CD14-positive monocyte (primary cell): ENCODE data around the gene GPC6. TPM values are rescaled to one million over a fixed set of nuclear protein-coding genes. Genes with fewer than 3 reads are reported as not detected.

Experiments
- DNase-seq, 3 donors: peaks; one replicate each; pipeline ENCODE4 v3.0.0-alpha.2; 2011 to 2022
- H2AFZ ChIP-seq: 2 replicates; pipeline ENCODE4 v1.6.0; 2012; ENCODE audit warnings: mild to moderate bottlenecking, low read depth, low read length, inconsistent platforms; ENCODE audit not compliant: insufficient read depth, poor library complexity, severe bottlenecking
- H3K27ac ChIP-seq, 2 donors: 1 replicate in 1 of 2; 2 replicates in 1 of 2; pipeline ENCODE4 v1.5.1; 2012 to 2013; ENCODE audit warnings: low read length in 2 of 2, control low read depth in 1 of 2, inconsistent platforms in 1 of 2, low read depth in 1 of 2, mild to moderate bottlenecking in 1 of 2
- H3K27me3 ChIP-seq, 2 donors: one replicate each; pipeline versions ENCODE4 v1.6.0 to v1.6.1; 2011 to 2013; ENCODE audit warnings: low read length in 2 of 2; ENCODE audit not compliant: control insufficient read depth in 2 of 2, insufficient read depth in 2 of 2
- H3K36me3 ChIP-seq, 2 donors: replicated peaks in 1 of 2; 1 replicate in 1 of 2; 2 replicates in 1 of 2; pipeline versions ENCODE4 v1.5.1 to v1.6.1; 2012 to 2013; ENCODE audit warnings: low read length in 2 of 2, control low read depth in 1 of 2, inconsistent platforms in 1 of 2, mild to moderate bottlenecking in 1 of 2; ENCODE audit not compliant: insufficient read depth in 2 of 2, control insufficient read depth in 1 of 2
- H3K4me1 ChIP-seq, 2 donors: 1 replicate in 1 of 2; 2 replicates in 1 of 2; pipeline versions ENCODE4 v1.5.1 to v1.6.1; 2012 to 2013; ENCODE audit warnings: low read length in 2 of 2, control low read depth in 1 of 2, inconsistent platforms in 1 of 2, mild to moderate bottlenecking in 1 of 2, moderate library complexity in 1 of 2; ENCODE audit not compliant: insufficient read depth in 2 of 2, control insufficient read depth in 1 of 2
- H3K4me2 ChIP-seq: replicated peaks from 2 replicates; pipeline ENCODE3; 2012; ENCODE audit warnings: low read length, moderate library complexity, mild to moderate bottlenecking; ENCODE audit not compliant: poor library complexity, severe bottlenecking; ENCODE audit errors: extremely low read depth
- H3K4me3 ChIP-seq, 3 experiments: fragments of 200-600 bp in 1 of 3; sonication (generic) in 1 of 3; replicated peaks in 1 of 3; 1 replicate in 2 of 3; 2 replicates in 1 of 3; pipeline ENCODE4 v1.5.1; 2011 to 2013; ENCODE audit warnings: low read length in 3 of 3, mild to moderate bottlenecking in 3 of 3, control low read depth in 2 of 3, low read depth in 2 of 3, inconsistent platforms in 1 of 3, moderate library complexity in 1 of 3
- H3K79me2 ChIP-seq: 2 replicates; pipeline ENCODE4 v1.6.0; 2012; ENCODE audit warnings: mild to moderate bottlenecking, control low read depth, inconsistent platforms, low read length, moderate library complexity; ENCODE audit not compliant: insufficient read depth
- H3K9ac ChIP-seq: 2 replicates; pipeline ENCODE4 v1.6.0; 2017; ENCODE audit warnings: low read length, mild to moderate bottlenecking; ENCODE audit not compliant: insufficient read depth, poor library complexity, severe bottlenecking
- H3K9me3 ChIP-seq, 2 donors: replicated peaks in 1 of 2; 1 replicate in 1 of 2; 2 replicates in 1 of 2; pipeline versions ENCODE4 v1.5.1 to v1.6.1; 2012 to 2013; ENCODE audit warnings: low read length in 2 of 2, control low read depth in 1 of 2; ENCODE audit not compliant: control insufficient read depth in 1 of 2, insufficient read depth in 1 of 2
- H4K20me1 ChIP-seq: 2 replicates; pipeline ENCODE4 v1.6.0; 2012; ENCODE audit warnings: mild to moderate bottlenecking, low read length, control low read depth, moderate library complexity; ENCODE audit not compliant: insufficient read depth
- H3K27ac Mint-ChIP-seq, 7 donors: one replicate each; pipeline ENCODE4 v1.8.0; 2020; ENCODE audit warnings: mild to moderate bottlenecking in 7 of 7, mixed read lengths in 7 of 7, moderate library complexity in 6 of 7, inconsistent platforms in 2 of 7
- H3K27me3 Mint-ChIP-seq, 3 donors: one replicate each; pipeline ENCODE4 v1.8.0; 2021 to 2022; ENCODE audit warnings: low read depth in 3 of 3, mild to moderate bottlenecking in 3 of 3, mixed read lengths in 3 of 3, moderate library complexity in 3 of 3, inconsistent platforms in 1 of 3
- H3K36me3 Mint-ChIP-seq, 2 donors: one replicate each; pipeline ENCODE4 v1.8.0; 2020; ENCODE audit warnings: mixed read lengths in 2 of 2, inconsistent platforms in 1 of 2, mild to moderate bottlenecking in 1 of 2
- H3K4me1 Mint-ChIP-seq: one replicate; pipeline ENCODE4 v1.8.0; 2020; ENCODE audit warnings: mild to moderate bottlenecking, mixed read lengths
- H3K4me3 Mint-ChIP-seq, 2 donors: one replicate each; pipeline ENCODE4 v1.8.0; 2020; ENCODE audit warnings: mild to moderate bottlenecking in 2 of 2, mixed read lengths in 2 of 2, moderate library complexity in 1 of 2
- H3K9me3 Mint-ChIP-seq, 7 donors: one replicate each; pipeline ENCODE4 v1.8.0; 2020 to 2022; ENCODE audit warnings: mixed read lengths in 7 of 7, mild to moderate bottlenecking in 6 of 7, moderate library complexity in 6 of 7, inconsistent platforms in 2 of 7
- CTCF ChIP-seq: fragments of 200-600 bp; IDR thresholded peaks from one replicate; pipeline ENCODE4 v1.8.0; 2022; ENCODE audit warnings: antibody characterized with exemption, mild to moderate bottlenecking
- WGBS: methylation state at CpG from one replicate; pipeline ENCODE4 v1.1.5; 2013; ENCODE audit warnings: missing lambda C conversion rate; ENCODE audit not compliant: insufficient coverage; 5-methylcytosine and 5-hydroxymethylcytosine counted together
- intact Hi-C, 2 donors: fragments of 100-400 bp; cut with micrococcal nuclease; formaldehyde crosslinking; loops; one replicate each; pipeline versions ENCODE4 v1.15.0 to v1.15.1; 2023
- polyA plus RNA-seq, 3 donors: library from polyadenylated mRNA; depleted of rRNA in 1 of 3; unstranded in 2 of 3; stranded (reverse) in 1 of 3; fragments of 300-500 nt in 2 of 3; fragments of >200 nt in 1 of 3; fragmentation: Illumina TruSeq in 2 of 3; gene quantifications; 1 replicate in 2 of 3; 2 replicates in 1 of 3; pipeline ENCODE4 v1.2.3, GENCODE V29; 2012 to 2021

GPC6 gene
- polyA plus RNA-seq, 3 donors = not detected

DNA sequence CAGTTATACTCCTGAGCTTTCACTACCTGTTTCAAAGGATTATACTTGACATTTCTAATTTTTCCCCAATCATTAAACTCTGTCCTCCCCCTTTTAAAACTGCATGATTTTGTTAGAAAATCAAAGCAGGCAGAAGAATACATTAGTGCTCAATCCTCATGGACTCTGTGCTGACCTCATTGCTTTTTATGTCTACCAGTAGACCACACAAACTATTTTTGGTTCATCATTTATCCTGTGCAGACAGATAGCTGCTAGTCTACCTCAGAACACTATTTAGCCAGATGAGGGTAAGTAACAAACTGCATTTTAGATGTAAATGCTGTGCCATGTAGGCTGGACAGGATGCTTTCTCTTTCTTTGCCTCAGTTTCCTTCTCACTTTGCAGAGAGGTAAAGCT is 1016.9 kb downstream of the GPC6 start:
- H3K27ac ChIP-seq = no peak overlapping the region
- no peak overlapping the region for H3K4me2 ChIP-seq
- no peaks in the 10 kb centered on the region for H3K4me1 ChIP-seq
- H3K9me3 Mint-ChIP-seq = peaks cover 0 to 5% (median 0%) of the 10 kb centered on the region in 7 donors
- no peaks in the 10 kb centered on the region for H4K20me1 ChIP-seq
- H3K9me3 ChIP-seq = peaks cover 0 to 3% of the 10 kb centered on the region in 2 donors
- no peaks in the 10 kb centered on the region for H3K27me3 Mint-ChIP-seq
- no peaks in the 10 kb centered on the region for H3K27me3 ChIP-seq
- no peaks in the 10 kb centered on the region for H3K36me3 ChIP-seq
- TF ChIP-seq CTCF = no peak
- H3K36me3 Mint-ChIP-seq = no peaks in the 10 kb centered on the region
- no peak overlapping the region for H3K4me3 Mint-ChIP-seq
- no peak overlapping the region for H3K27ac Mint-ChIP-seq
- no peak overlapping the region for H3K4me3 ChIP-seq
- H3K79me2 ChIP-seq = no peaks in the 10 kb centered on the region
- no peak for DNase-seq
- H3K9ac ChIP-seq = no peak overlapping the region
- intact Hi-C loops = no loop called here
- H2AFZ ChIP-seq = no peak overlapping the region
- no peaks in the 10 kb centered on the region for H3K4me1 Mint-ChIP-seq

DNA sequence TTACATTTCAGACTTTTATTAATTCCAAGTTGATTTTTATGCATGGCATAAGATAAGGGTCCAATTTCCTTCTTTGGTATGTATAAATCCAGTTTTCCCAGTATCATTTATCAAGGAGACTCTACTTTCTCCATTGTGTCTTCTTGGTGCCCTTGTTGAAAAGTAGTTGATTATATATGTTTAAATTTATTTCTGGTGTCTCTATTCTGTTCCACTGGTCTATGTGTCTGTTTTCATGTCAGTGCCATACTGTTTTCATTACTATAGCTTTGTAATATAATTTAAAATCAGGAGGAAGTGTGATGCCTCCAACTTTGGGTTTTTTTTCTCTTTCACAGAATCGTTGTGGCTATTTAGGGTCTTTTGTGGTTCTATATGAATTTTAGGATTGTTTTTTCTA is 1019.9 kb downstream of the GPC6 start:
- DNase-seq = no peak
- Mint-ChIP-seq H3K27ac (no peak overlapping the region), H3K4me3 (no peak overlapping the region), H3K4me1 (no peaks in the 10 kb centered on the region), H3K27me3 (peaks cover 0 to 2% (median 0%) of the 10 kb centered on the region in 3 donors), H3K36me3 (no peaks in the 10 kb centered on the region), H3K9me3 (peaks cover 0 to 5% (median 0%) of the 10 kb centered on the region in 7 donors)
- H3K27me3 ChIP-seq = no peaks in the 10 kb centered on the region
- peaks cover 0 to 3% of the 10 kb centered on the region in 2 donors for H3K9me3 ChIP-seq
- H3K9ac ChIP-seq = no peak overlapping the region
- H3K79me2 ChIP-seq = no peaks in the 10 kb centered on the region
- H3K4me3 ChIP-seq = no peak overlapping the region
- no peak for TF ChIP-seq CTCF
- WGBS = no CpG with 5 or more reads among the region's 1 CpG
- H2AFZ ChIP-seq = no peak overlapping the region
- no peaks in the 10 kb centered on the region for H3K36me3 ChIP-seq
- intact Hi-C loops = no loop called here
- H3K27ac ChIP-seq = no peak overlapping the region
- H3K4me1 ChIP-seq = no peaks in the 10 kb centered on the region
- no peaks in the 10 kb centered on the region for H4K20me1 ChIP-seq
- no peak overlapping the region for H3K4me2 ChIP-seq
